NCI-H1105 treated with DMSO at 0.1 percent for 48 hours (cell line): ENCODE results near the gene TARS3.
"Not testable (repeated sequence)": the region's sequence is repeated elsewhere in the genome, so short reads cannot be mapped to it uniquely, and the experiment has no call there.

Experiments used
- DNase-seq: peaks from one replicate; lab custom pipeline; 2025; lab: John Stamatoyannopoulos, UW

TARS3 gene

DNA sequence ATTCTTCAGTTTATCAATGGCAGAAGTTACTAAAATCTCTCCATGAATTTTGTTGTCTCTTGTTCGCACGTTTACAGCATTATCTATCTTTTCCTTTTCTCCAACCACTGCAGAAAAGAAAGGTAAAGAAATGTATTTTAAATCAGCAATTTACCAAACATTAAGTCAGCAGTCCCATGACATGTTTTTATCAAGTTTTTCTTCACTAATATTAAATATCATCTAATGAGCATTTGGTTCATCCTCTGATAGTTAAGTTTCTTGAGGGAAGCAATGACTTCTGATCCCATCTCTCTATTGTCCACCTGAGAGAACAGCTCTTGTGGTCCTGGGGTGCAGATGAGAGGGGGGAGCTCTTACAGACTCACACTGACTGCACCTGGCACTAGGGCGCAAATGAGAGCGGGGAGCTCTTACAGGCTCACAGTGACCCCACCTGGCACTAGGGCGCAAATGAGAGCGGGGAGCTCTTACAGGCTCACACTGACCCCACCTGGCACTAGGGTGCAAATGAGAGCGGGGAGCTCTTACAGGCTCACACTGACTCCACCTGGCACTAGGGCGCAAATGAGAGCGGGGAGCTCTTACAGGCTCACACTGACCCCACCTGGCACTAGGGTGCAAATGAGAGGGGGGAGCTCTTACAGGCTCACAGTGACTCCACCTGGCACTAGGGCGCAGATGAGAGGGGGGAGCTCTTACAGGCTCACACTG is 69.5 kb downstream of the TARS3 start:
- not testable (repeated sequence) for DNase-seq

DNA sequence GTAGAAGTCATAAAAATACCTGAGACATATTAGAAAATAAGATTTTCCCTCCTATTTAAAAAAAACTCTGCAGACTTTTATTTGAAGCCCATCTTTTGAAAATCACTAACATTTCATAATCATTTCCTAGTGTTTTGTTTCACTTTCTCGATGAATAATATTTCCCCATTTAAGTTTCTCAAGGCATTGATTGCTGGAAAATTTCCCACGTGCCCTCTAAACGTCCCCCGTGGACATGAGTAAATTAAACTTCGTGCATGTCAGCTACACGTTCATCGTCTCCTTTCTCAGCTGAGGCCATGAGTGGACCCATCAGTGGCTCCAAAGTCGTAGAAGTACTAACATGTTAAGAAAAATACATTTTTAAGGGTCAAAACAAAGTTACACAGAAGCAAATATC is 70.1 kb downstream of the TARS3 start:
- DNase-seq, result no peak

DNA sequence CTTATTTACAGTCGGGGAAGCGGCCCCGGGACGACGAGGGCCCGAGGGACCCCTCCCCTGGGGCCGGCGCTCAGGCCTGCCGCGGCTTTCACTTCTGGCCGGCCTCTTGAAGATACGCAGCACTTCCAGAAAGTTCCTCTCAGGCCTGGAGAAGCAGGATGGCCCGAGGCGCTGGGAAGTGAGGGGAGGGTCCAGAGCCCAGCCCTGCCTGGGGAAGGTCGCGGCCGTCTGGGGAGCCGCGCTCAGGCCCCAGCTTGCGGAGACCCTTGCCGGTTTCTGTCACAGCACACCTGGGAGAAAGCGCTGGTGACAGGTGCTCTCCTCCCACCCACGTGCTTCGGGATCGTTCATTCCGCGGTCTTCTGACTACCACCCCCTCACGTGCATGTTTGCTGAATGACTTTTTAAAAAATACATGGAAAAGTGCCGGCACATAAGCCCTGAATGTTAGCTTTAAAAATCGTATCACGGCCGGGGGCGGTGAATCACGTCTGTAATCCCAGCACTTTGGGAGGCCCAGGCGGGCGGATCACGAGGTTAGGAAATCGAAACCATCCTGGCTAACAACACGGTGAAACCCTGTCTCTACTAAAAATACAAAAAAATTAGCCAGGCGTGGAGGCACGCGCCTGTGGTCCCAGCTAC is 71.4 kb downstream of the TARS3 start:
- no peak for DNase-seq

DNA sequence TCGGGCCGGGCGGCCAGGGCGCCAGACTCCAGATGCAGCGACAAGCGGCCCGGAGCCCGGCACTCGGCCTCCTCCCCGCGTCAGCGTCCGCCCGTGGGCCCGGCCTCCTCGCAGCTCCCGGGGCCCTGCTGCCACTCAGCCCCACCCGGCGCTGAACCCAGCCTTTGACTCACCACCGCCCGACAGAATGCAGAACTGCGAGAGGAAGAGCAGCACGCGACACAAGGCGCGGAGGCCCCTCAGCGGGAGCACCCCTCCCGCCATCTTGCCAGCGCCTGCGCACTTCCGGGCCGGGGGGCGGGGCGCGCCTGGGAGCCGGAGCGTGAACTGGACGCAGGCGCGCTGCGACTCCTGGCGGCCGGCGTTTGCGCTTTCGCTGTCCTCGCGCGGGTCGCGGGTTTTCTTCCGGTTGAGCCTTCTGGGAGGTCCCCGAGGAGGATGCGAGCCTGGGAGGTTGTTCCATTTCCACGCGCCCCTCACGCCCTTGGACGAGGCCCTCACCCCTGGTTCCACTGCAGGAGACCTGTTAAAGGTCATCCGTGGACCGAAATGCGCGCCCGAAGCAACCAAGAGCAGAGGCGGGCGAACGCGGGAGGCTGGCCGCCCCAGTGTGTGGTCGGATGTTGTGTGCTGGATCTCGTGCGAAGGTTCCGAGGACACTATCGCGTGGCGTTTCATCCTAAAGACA is 72.0 kb downstream of the TARS3 start, which contains the start of gene TM2D3:
TM2D3 (minus strand) TSS at position 284 of the 688 bp plus-strand sequence; CDS start at position 264, 20 bp downstream.
- peak; percentile 93 for DNase-seq

DNA sequence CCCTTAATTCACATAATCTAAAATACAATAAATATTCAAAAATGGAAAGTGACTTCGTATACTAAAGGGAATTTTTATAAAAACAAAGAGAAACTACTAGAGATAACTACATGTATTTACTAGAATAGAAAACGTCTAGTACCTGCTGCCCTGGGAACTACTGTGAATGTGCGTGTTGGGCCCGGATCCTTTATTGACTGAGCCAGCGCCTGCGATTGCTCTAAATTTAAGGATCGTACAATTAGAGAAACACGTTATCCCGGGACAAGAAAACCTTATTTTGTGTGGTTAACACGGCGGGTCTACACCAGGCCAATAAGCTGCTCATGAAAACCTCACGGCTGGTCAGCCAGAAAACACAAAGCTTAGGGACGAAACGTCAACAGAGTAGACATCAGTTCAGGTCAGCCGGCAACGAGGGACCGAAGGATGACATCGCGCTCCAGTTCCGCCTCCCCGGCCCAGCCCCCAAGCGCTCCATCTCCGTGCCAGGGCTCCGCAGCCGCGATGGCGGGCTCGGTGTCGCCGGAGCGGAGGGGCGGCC is 72.6 kb downstream of the TARS3 start:
- DNase-seq, result peak; percentile 36

- DNase-seq, result no peak
Observed at GRCh38 chr15:101650145-101650544, 74.1 kb downstream of the TARS3 start.

- DNase-seq, result no peak
Observed at GRCh38 chr15:101648356-101648755, 75.9 kb downstream of the TARS3 start.

- no peak for DNase-seq
Observed at GRCh38 chr15:101647251-101647650, 77.0 kb downstream of the TARS3 start.

GRCh38 chr15:101646672-101647071 is 77.6 kb downstream of the TARS3 start:
- DNase-seq, result no peak

GRCh38 chr15:101642361-101642760 is 81.9 kb downstream of the TARS3 start:
- no peak for DNase-seq

DNA sequence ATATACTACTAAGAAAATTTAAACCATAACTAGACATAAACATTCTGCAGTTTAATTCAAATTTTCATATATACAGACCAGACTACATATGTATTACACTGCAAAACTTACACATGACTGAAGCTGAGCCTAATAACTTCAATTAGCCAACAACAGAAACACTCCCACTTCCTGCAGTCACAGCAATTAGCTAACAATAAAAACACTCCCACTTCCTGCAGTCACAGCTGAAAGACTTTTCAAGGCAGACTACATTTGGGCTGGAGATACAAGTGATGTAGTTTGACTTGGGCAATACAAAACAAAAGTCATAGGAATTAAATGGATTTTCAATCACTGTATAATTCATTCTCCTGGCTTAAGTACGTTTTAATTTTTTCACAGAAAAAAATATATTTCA is 82.4 kb downstream of the TARS3 start:
- DNase-seq, result peak; percentile 26

DNA sequence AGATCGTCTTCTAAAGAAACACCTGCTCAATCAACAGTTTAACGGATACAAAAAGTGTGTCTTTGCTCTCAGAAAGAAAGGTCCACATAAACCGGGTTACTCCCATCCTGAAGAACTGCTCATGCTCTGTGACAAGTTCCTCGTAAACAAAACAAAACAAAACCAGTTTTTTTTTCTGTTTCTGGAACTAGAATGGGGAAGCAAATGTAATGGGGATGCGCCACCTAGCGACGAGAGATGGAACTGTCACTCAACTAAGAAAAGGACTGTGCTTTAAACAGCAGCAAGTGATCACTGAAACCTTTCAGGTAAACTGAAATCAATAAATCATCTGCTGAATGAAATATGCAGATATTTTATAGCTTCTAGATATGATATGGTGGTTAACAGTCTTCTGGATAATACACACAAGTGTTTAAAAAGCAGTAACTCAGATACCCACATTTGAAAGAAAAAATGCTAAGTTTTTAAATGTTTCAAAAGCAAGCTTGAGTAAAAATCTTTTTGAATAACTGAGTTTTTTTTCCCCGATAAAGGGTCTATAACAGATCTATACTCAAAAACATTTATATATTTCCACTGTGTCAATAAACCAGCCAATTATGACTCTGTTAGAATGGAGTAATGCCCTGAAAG is 83.0 kb downstream of the TARS3 start:
- DNase-seq, result peak; percentile 70

DNA sequence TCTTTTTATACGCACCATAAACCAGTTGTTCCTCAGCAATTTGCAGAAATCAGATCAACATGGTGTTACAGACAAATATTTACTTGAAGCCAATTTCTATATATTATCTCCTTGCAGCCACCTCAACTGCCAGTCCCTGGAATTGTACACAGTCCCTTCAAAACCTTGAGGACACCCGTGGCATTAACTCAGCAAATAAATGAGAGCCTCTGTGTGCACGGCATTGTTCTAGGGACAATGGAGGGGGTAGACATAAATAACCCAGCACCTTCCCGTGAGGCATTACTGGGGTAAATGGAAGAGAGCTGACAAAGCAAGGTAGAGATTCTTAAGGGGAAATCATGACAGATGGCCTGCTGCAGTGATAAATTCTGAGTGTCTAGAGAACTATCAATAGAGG is 84.6 kb downstream of the TARS3 start:
- no peak for DNase-seq

- DNase-seq, result no peak
Observed at GRCh38 chr15:101637919-101638318, 86.4 kb downstream of the TARS3 start.

DNA sequence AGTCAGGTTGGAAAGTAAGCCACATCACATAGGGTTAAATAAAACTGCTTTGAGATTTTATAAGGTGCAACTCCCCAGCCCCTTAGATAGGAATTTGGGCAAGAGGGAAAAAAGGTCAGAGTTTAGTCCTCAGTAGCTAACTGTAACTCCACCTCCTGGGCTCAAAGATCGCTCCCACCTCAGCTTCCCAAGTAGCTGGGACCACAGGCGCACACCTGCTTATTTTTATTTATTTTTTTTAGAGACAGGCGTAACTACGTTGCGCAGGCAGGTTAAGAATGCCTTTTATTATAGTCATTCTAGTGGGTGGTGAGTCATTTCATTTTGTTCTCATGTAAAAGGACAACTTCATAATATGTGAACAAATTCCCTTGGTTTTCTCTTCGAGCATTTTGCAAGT is 86.8 kb downstream of the TARS3 start:
- DNase-seq, result no peak

- DNase-seq, result no peak
Observed at GRCh38 chr15:101637038-101637437, 87.2 kb downstream of the TARS3 start.

- DNase-seq, result no peak
Observed at GRCh38 chr15:101635944-101636727, 88.1 kb downstream of the TARS3 start.

- no peak for DNase-seq
Observed at GRCh38 chr15:101633356-101633755, 90.9 kb downstream of the TARS3 start.

DNA sequence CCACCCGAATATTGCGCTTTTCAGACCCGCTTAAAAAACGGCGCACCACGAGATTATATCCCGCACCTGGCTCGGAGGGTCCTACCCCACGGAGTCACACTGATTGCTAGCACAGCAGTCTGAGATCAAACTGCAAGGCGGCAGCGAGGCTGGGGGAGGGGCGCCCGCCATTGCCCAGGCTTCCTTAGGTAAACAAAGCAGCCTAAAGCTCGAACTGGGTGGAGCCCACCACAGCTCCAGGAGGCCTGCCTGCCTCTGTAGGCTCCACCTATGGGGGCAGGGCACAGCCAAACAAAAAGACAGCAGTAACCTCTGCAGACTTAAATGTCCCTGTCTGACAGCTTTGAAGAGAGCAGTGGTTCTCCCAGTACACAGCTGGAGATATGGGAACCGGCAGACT is 97.5 kb downstream of the TARS3 start:
- not testable (repeated sequence) for DNase-seq

DNA sequence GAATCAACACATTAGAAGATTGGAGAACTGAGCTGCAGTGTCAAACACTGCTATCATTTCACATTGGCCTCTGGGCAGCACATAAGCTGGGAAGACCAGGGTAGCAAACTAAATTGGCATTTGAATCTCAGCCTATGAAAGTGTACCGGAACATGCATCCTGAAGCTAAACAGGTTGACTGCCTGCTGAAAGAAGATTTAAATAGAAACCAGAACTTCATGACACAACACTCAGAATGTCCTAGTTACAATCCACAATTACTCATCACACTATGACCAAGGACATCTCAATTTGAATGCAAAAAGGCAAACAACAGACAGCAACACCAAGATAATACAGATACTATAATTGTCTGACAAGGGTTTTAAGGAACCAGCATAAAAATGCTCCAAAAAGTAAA is 98.3 kb downstream of the TARS3 start:
- no peak for DNase-seq

DNA sequence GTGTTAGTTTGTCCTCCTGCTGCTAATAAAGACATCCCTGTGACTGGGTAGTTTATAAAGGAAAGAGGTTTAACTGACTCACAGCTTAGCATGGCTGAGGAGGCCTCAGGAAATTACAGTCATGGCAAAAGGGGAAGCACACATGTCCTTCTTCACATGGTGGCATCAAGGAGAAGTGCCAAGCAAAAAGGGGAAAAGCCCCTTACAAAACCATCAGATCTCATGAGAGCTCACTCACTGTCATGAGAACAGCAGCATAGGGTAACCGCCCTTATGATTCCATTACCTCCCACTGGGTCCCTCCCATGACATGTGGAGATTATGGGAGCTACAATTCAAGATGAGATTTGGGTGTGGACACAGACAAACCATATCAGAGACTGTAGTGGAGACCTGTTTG is 99.1 kb downstream of the TARS3 start:
- no peak for DNase-seq
